Activated CD4-positive, alpha-beta T cell treated with anti-CD3 and anti-CD28 coated beads for 36 hours (primary cell): ENCODE results near the gene PHF19. TPM values are rescaled to one million over a fixed set of nuclear protein-coding genes. Genes with fewer than 3 reads are reported as not detected.

Source experiments
- ATAC-seq: fragments of 200-7000 bp; cut with Tn5 transposase; one replicate; pipeline ENCODE4 v1.10.0; 2021; ENCODE audit warnings: mild to moderate bottlenecking, moderate library complexity
- CTCF ChIA-PET: fragments of 350-600 bp; sonication (Branson Sonifier 250); formaldehyde crosslinking; loops from one replicate; lab custom pipeline; 2021; ENCODE audit warnings: antibody characterized with exemption; lab: Charles Lee
- POLR2A ChIA-PET: fragments of 350-600 bp; sonication (Branson Sonifier 250); formaldehyde crosslinking; loops from one replicate; lab custom pipeline; 2021; ENCODE audit warnings: antibody characterized with exemption, inconsistent platforms; lab: Charles Lee
- DNase-seq: peaks from one replicate; pipeline ENCODE4 v3.0.0-alpha.2; 2020
- H3K27ac Mint-ChIP-seq: one replicate; pipeline ENCODE4 v1.8.0; 2021; ENCODE audit warnings: mixed read lengths
- H3K27me3 Mint-ChIP-seq: one replicate; pipeline ENCODE4 v1.8.0; 2021; ENCODE audit warnings: mixed read lengths
- H3K36me3 Mint-ChIP-seq: one replicate; pipeline ENCODE4 v1.8.0; 2021; ENCODE audit warnings: low read depth, mixed read lengths
- H3K4me1 Mint-ChIP-seq: one replicate; pipeline ENCODE4 v1.8.0; 2021; ENCODE audit warnings: mixed read lengths
- H3K4me3 Mint-ChIP-seq: one replicate; pipeline ENCODE4 v1.8.0; 2021; ENCODE audit warnings: mild to moderate bottlenecking, moderate library complexity, mixed read lengths
- H3K9me3 Mint-ChIP-seq: one replicate; pipeline ENCODE4 v1.8.0; 2021; ENCODE audit warnings: low read depth, mixed read lengths
- intact Hi-C, 2 experiments: fragments of 100-400 bp; cut with DNase I in 1 of 2; cut with micrococcal nuclease in 1 of 2; formaldehyde crosslinking; loops; one replicate each; pipeline versions ENCODE4 v1.14.2 to v1.15.1; 2022 to 2024; cut with DNase I, micrococcal nuclease
- total RNA-seq, 2 experiments: library from RNA; stranded (reverse); gene quantifications; one replicate each; pipeline ENCODE4 v1.2.3, GENCODE V29; 2021

PHF19 gene
- total RNA-seq, 2 experiments from 2014 or later, result 168 to 169 TPM

DNA sequence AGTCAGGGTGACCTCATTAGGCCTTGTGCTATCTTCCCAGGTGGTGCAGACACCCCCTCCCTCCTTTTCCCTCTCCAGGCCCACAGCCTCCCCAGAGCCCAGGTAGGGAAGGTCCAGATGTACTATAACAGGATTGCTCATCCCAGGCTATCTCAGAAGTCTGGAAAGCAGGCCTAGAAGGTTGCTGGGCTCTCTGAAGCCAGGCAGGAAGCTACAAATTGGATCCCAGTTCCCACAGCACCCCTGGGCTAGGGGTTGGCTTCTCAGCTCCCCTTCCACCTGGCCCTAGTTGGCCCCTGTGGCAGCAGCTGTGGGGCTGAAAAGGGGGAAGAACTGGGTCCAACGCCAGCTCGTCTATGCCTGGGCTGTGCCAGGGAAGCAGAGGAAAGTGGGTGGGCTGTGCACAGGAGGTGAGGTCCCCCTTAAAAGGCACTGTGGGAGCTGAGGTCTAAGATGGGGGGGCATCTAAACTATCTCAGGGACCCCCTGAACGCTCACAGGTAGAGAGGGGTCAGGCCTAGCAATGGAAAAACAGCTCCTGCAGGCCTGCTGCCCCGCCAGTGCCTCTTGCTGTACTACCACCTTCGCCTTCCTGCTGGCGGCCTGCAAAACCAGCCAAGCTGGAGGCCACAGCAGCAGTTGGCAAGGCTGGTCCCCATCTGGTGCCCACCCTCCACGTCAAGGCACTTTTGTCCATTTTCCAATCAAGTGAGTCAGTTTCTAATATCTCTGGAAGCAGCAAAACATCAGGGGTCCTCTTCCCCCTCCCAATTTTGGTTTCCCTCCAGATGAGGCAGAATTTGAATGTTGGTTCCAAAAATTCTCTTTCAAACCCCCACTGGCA is 20.9 kb downstream of the PHF19 start:
- no peak for DNase-seq
- intact Hi-C loops, result no loop called here
- ChIA-PET CTCF (interaction anchor here (1.0 kb wide), 1 partner anchor 8 kb away, joined by 3 read pairs; no protein-coding TSS in a partner anchor), POLR2A (interaction anchor here (0.6 to 1.3 kb wide), 3 partner anchors 12 to 215 kb away, joined by 3 read pairs; no protein-coding TSS in a partner anchor)
- Mint-ChIP-seq H3K36me3 (peaks cover 71% of the 10 kb centered on the region), H3K27ac (no peak overlapping the region), H3K27me3 (no peaks in the 10 kb centered on the region), H3K4me3 (no peak overlapping the region), H3K9me3 (no peaks in the 10 kb centered on the region), H3K4me1 (peaks cover 23% of the 10 kb centered on the region)
- no peak for ATAC-seq

DNA sequence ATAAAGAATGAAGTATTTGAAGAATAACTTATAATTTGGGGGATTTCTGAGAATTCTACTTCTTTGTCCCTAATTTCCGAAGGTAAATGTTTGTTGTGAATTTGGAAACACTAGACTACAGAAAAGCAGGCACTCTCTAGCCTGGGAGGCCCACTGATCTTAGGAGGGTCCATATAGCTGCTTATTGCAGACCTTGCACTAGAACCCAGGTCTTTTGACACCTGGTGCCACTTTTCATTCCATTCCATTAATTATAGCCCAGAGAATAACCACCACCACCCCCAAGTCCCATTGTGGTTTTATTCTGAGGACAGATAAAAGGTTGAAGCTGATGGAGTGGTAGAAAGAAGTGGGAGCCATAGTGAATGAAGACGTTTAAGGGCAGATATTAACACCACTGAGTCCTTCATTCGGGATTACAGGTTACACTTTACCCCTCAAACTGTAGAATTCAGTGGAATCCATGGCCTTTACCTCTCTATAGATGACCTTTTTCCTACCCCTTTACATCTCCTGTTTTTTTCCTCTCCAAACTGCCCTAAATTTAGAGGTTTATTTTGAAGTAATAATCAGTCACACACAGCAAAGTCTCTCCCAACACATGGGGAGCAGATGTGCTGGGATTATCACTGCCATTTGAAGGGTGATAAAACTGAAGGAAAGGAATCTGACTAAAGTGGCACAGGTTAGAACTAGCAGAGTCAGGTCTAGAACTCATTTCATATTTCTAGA is 22.2 kb downstream of the PHF19 start:
- Mint-ChIP-seq H3K4me1 (peaks cover 30% of the 10 kb centered on the region), H3K4me3 (no peak overlapping the region)

DNA sequence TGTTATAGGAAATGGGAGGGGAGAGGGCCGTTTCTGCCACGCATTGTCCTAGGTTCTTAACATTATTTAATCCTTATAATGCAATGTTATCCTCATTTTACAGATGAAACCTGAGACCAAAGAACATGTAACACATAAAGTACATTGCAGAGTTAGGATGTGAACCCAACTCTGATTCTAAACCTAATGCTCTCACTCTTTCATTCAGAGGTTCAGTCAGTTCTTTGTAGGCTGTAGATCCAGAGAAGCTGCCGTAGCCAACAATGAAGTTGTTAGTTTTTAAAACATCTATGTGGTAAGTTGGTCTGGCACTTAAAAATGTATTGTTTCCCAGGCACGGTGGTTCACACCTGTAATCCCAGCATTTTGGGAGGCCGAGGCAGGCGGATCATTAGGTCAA is 23.8 kb downstream of the PHF19 start:
- ATAC-seq (no peak), DNase-seq (no peak)
- CTCF ChIA-PET, result interaction anchor here (1.6 kb wide), 1 partner anchor 17 kb away, joined by 3 read pairs; no protein-coding TSS in a partner anchor
- intact Hi-C loops, result no loop called here
- no peak overlapping the region for H3K4me3 Mint-ChIP-seq
- H3K4me1 Mint-ChIP-seq, result peaks cover 41% of the 10 kb centered on the region
- H3K36me3 Mint-ChIP-seq, result peaks cover 75% of the 10 kb centered on the region
- no peaks in the 10 kb centered on the region for H3K27me3 Mint-ChIP-seq
- POLR2A ChIA-PET, result no interaction called here
- no peaks in the 10 kb centered on the region for H3K9me3 Mint-ChIP-seq
- H3K27ac Mint-ChIP-seq, result peak overlapping the region; percentile 13

More for the DNA sequence above, 22.2 kb downstream of the PHF19 start:
- intact Hi-C loops, result no loop called here
- POLR2A ChIA-PET, result interaction anchor here (0.6 to 1.1 kb wide), 3 partner anchors 10 to 35 kb away, joined by 3 read pairs; no protein-coding TSS in a partner anchor
- H3K9me3 Mint-ChIP-seq, result no peaks in the 10 kb centered on the region
- H3K36me3 Mint-ChIP-seq, result peaks cover 70% of the 10 kb centered on the region
- CTCF ChIA-PET, result interaction anchor here (1.2 kb wide), 1 partner anchor 57 kb away, joined by 4 read pairs; no protein-coding TSS in a partner anchor
- peak overlapping the region; percentile 38 for H3K27ac Mint-ChIP-seq
- no peaks in the 10 kb centered on the region for H3K27me3 Mint-ChIP-seq
- DNase-seq, result no peak
- no peak for ATAC-seq

DNA sequence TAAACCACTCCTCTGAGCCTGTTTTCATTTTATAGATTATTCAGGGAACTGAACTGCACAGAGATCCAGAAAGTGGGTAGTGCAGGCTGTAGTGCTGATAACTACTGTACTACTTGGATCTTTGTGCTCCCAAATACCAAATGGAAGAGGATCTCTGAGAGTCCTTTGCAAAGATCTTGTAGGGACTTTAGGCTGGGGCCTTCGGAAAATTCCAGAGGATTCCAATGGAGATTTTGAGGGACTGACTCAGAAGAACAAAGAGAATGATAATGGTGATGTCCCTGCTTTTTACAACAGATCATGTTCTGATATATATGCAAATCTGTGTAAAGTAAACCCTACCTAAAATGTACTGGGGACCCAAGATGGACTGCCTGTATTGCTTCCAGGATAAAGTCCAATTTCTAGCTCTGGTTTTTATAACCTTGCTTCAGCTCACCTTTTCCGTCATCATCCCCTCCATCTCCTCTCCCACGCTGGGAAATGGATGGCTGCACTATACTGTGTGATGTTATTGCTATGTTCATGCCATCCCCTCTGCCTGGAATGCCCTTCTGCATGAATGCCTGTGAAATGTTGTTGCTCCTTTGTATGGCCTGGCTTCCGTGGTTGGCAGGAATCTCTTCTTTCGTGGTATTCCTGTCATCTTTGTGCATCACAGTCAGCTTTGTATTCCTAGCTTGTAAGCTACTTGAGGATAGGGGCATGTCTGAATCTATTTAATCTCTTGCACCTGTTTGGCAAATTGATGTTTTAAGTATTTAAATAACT is 24.6 kb downstream of the PHF19 start:
- POLR2A ChIA-PET, result interaction anchor here (1.0 kb wide), 1 partner anchor 15 kb away, joined by 3 read pairs; no protein-coding TSS in a partner anchor
- peaks cover 49% of the 10 kb centered on the region for H3K4me1 Mint-ChIP-seq
- H3K4me3 Mint-ChIP-seq, result no peak overlapping the region
- intact Hi-C loops, result no loop called here
- DNase-seq, result no peak
- CTCF ChIA-PET, result interaction anchor here (0.7 to 1.6 kb wide), 4 partner anchors 15 to 65 kb away, joined by 3 to 5 read pairs (median 3); no protein-coding TSS in a partner anchor
- ATAC-seq, result no peak
- H3K9me3 Mint-ChIP-seq, result no peaks in the 10 kb centered on the region
- no peaks in the 10 kb centered on the region for H3K27me3 Mint-ChIP-seq
- H3K27ac Mint-ChIP-seq, result peak overlapping the region; percentile 29
- H3K36me3 Mint-ChIP-seq, result peaks cover 74% of the 10 kb centered on the region

DNA sequence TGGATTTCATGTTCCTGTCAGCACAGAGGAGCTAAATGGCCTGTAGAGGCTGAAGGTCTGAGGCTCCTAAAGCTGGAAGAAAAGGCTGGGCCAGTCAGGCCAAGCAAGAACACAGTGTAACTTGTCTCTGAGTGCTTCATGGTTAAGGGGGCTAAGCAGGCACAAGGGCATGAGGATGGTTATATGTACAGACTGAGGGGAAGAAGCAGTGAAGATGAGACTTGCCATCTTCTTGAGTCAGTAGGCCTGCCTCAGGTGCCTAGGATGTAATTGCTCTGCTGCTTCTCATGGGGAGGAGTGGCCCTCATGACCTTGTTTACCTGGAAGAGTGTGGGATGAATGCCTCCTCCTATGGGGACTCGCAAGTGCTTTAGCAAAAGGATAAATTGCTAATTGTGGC is 25.5 kb downstream of the PHF19 start:
- no peaks in the 10 kb centered on the region for H3K9me3 Mint-ChIP-seq
- no peak for ATAC-seq
- H3K27me3 Mint-ChIP-seq, result no peaks in the 10 kb centered on the region
- no peak for DNase-seq
- peaks cover 74% of the 10 kb centered on the region for H3K36me3 Mint-ChIP-seq
- H3K4me1 Mint-ChIP-seq, result peaks cover 59% of the 10 kb centered on the region
- ChIA-PET POLR2A (interaction anchor here (1.0 kb wide), 1 partner anchor 16 kb away, joined by 3 read pairs; no protein-coding TSS in a partner anchor), CTCF (interaction anchor here (0.7 to 0.9 kb wide), 2 partner anchors 66 to 70 kb away, joined by 3 read pairs; no protein-coding TSS in a partner anchor)
- no peak overlapping the region for H3K4me3 Mint-ChIP-seq
- intact Hi-C loops, result no loop called here
- H3K27ac Mint-ChIP-seq, result no peak overlapping the region

DNA sequence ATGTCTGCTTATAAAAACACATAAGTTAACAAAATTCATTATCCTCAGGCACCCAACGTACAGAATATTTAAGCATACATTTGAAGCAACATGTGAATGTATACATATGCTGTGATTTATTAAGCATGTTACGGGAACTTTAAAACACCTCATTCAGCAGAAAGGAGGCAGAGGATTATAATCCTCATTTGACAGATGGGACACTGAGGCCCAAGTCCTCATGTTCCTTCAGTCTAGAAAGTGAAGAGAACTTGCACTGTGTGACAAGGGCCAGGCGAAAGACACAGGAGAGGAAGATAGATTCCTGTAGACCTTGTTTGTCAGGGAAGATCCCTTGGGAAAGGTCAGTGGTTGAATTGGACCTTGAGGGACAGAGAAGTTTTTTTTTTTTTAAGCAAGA is 26.7 kb downstream of the PHF19 start:
- intact Hi-C loops, result no loop called here
- DNase-seq, result no peak
- POLR2A ChIA-PET, result no interaction called here
- Mint-ChIP-seq H3K9me3 (no peaks in the 10 kb centered on the region), H3K27me3 (no peaks in the 10 kb centered on the region), H3K36me3 (peaks cover 81% of the 10 kb centered on the region), H3K27ac (peak overlapping the region; percentile 40), H3K4me1 (peaks cover 69% of the 10 kb centered on the region), H3K4me3 (no peak overlapping the region)
- ATAC-seq, result no peak
- CTCF ChIA-PET, result interaction anchor here (0.7 to 0.9 kb wide), 2 partner anchors 71 to 211 kb away, joined by 3 read pairs; no protein-coding TSS in a partner anchor

DNA sequence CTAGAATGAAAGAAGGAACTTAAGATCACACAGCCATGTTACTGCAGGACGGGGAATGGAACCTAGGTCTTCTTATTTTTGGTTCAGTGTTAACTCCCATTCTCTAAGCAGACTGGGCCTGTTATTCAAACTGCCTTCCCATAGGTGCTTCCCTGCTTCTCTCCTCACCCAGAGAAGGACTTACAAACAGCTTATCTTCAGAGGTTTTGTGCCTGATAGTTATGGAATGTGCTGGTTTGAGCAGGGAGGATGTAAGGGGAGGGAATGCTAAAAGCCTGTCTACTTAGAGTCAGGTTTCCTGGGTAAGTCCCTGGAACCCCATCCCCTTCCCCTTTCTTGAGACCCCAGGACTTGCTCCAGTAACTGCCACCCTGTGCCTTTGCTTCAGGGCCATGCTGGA is 30.1 kb downstream of the PHF19 start:
- ChIA-PET CTCF (interaction anchor here (0.9 to 1.3 kb wide), 5 partner anchors 43 to 244 kb away, joined by 3 to 7 read pairs (median 4); partner anchors contain the start of gene TRAF1), POLR2A (interaction anchor here (0.5 to 3.0 kb wide), 14 partner anchors 16 to 87 kb away, joined by 3 to 40 read pairs (median 3); partner anchors contain the start of genes FBXW2, PHF19 and TRAF1)
- DNase-seq (no peak), ATAC-seq (no peak)
- peaks cover 78% of the 10 kb centered on the region for H3K36me3 Mint-ChIP-seq
- intact Hi-C loops, result loop anchor here in 1 of 2 experiments (1.0 to 10.0 kb wide), 3 partner anchors 84 to 228 kb away; partner anchors contain the start of gene CNTRL
- H3K27ac Mint-ChIP-seq, result peak overlapping the region; percentile 91
- peak overlapping the region; percentile 98 for H3K4me3 Mint-ChIP-seq
- no peaks in the 10 kb centered on the region for H3K9me3 Mint-ChIP-seq
- H3K27me3 Mint-ChIP-seq, result no peaks in the 10 kb centered on the region
- H3K4me1 Mint-ChIP-seq, result peaks cover 71% of the 10 kb centered on the region

DNA sequence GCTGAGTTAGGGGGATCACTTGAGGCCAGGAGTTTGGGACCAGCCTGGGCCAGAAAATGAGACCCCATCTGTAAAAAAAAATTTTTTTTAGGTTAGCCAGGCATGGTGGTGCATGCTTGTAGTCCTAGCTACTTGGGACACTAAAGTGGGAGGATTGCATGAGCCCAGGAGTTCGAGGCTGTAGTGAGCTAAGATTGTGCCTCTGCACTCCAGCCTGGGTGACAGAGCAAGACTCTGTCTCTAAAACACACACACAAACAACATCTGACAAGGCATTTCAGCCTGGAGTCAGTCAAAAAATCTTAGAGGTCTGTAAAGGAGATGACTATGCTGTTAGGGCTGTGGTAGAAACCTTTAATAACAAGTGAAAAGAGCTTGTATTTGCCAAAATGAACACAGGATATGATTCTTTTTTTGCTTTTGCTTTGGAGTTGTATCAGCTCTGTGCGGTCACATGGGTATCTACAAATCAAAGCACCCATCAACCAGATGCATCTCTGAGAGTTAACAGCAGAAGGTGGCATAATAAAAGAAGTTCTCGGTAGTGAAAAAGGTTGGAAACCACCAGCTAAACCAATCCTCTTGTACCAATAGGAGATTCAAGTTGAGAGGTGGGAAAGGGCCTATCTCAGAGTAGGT is 30.6 kb downstream of the PHF19 start:
- POLR2A ChIA-PET, result interaction anchor here (0.5 to 3.0 kb wide), 16 partner anchors 16 to 275 kb away, joined by 3 to 40 read pairs (median 4); partner anchors contain the start of genes FBXW2, PHF19 and TRAF1
- ATAC-seq (peak; percentile 42), DNase-seq (peak; percentile 48)
- H3K36me3 Mint-ChIP-seq, result peaks cover 77% of the 10 kb centered on the region
- H3K9me3 Mint-ChIP-seq, result no peaks in the 10 kb centered on the region
- H3K27me3 Mint-ChIP-seq, result no peaks in the 10 kb centered on the region
- peak overlapping the region; percentile 98 for H3K4me3 Mint-ChIP-seq
- H3K27ac Mint-ChIP-seq, result peak overlapping the region; percentile 91
- H3K4me1 Mint-ChIP-seq, result peaks cover 73% of the 10 kb centered on the region
- CTCF ChIA-PET, result interaction anchor here (0.7 to 1.3 kb wide), 7 partner anchors 44 to 244 kb away, joined by 3 to 7 read pairs (median 4); partner anchors contain the start of gene TRAF1
- intact Hi-C loops, result loop anchor here in 1 of 2 experiments (1.0 to 10.0 kb wide), 3 partner anchors 85 to 228 kb away; partner anchors contain the start of gene CNTRL

DNA sequence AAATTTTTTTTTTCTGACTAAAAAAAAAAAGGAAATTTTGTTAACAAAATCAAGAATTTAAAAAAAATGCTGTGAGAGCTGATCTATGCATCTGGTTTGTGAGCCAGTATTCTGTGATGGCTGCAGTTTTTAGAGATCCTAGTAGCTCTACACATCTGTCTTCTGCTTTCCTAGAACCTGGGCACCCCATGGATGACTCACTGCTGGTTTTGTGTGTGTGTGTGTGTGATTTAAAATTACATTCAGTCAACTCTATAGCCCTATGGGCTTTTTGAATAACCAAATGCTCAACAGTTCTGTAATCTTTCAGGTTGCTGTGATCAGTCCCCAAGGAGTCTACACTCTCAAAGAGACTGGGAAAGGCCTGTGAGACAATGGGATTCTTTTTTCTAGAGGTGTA is 31.7 kb downstream of the PHF19 start:
- CTCF ChIA-PET, result interaction anchor here (0.6 to 1.4 kb wide), 5 partner anchors 30 to 276 kb away, joined by 3 to 5 read pairs (median 3); partner anchors contain the start of gene TRAF1
- H3K4me3 Mint-ChIP-seq, result peak overlapping the region; percentile 98
- no peaks in the 10 kb centered on the region for H3K9me3 Mint-ChIP-seq
- H3K4me1 Mint-ChIP-seq, result peaks cover 69% of the 10 kb centered on the region
- H3K27ac Mint-ChIP-seq, result peak overlapping the region; percentile 91
- peaks cover 73% of the 10 kb centered on the region for H3K36me3 Mint-ChIP-seq
- peak; percentile 47 for ATAC-seq
- POLR2A ChIA-PET, result interaction anchor here (0.6 to 3.0 kb wide), 16 partner anchors 9 to 276 kb away, joined by 3 to 40 read pairs (median 6); partner anchors contain the start of genes FBXW2 and TRAF1
- DNase-seq, result peak; percentile 79
- no peaks in the 10 kb centered on the region for H3K27me3 Mint-ChIP-seq
- intact Hi-C loops, result loop anchor here (1.0 to 10.0 kb wide), 5 partner anchors 48 to 230 kb away; partner anchors contain the start of genes CNTRL (in 1 of the 2) and TRAF1 (in 1 of the 2)
